Measurements from ENCODE around the gene CD82.
A peak's percentile ranks its signal among the peaks of the same experiment; 100 is the strongest.
"Not testable (repeated sequence)": the region's sequence is repeated elsewhere in the genome, so short reads cannot be mapped to it uniquely, and the experiment has no call there.

CD82 gene

DNA sequence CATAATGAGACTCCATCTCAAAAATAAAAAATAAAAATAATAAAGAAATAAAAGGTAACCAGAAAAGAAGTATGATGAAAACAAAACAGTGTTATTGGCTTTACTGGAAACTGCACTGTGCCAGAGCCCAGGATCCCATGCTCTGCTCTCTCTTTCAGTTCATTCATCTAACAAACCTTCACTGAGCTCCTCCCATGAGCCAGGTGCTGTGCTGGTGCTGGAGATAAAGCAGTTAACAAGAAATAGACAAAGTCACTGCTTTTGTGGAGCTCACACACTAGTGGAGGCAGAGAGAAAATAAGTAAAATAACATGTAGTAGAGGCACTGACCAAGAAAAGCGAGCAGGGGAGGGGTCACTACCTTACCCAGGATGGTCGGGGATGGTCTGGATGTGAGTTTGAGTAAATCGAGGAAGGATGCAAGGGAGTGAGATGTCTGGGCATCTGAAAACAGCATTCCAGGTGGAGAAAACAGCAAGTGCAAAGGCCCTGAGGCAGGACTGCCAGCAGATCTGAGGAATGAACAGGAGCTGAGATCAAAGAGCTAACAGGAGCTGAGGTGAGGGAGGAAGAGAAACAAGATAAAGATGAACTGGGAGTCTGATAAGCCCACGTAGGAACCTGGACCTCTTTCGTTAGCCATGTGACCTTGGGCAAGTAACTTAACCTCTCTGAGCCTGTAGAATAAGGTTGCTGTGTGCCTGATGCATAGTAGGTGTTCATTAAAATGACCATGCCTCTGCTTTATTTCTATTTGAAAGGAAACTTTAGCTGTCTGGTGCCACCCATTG is 31.3 kb upstream of the CD82 start:
- no peak for DNase-seq (ENCODE audit: low read depth in 3 of 3)

DNA sequence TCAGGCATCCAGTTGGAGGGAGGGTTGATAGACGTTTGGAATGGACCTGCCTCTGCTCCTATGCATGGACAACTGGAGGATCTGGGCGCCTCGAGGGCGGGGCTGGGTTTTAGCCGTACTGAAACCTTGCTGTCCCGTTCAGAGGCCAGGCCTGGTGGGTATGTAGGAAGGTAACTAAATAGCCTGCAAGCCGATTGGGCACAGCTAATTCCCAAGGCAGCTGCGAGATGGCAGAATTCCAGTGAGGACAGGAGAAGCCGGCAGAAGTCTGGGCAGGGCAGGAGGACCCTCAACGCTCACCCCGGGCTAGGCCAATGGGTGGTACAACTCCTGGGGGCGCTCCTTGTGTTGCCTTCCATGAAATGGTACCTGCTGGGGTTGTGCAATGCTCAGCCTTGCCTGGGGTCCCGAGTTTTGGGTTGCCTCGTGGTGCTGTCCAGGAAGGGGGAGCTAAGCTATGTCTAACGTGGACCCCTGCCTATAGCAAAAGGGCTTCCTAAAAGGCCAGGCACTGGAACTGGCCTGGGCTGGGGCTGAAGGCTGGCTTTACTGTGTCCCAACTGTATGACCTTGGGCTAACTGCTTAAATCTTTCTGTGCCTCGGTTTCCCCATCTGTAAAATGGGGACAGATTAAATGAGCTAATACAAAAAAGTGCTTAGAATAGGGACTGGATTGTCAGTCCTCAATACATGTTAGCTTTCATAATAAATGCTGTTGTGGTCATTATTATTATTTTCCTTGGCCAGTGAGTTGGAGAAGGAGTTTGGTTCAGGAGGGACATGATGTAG is 30.1 kb upstream of the CD82 start:
- DNase-seq (ENCODE audit: low read depth in 3 of 3) = no peak

- no peak for DNase-seq (ENCODE audit: low read depth in 3 of 3)
Observed at GRCh38 chr11:44536788-44537516, 28.5 kb upstream of the CD82 start.

GRCh38 chr11:44537679-44538078 is 27.8 kb upstream of the CD82 start:
- no peak for DNase-seq (ENCODE audit: low read depth in 3 of 3)

DNA sequence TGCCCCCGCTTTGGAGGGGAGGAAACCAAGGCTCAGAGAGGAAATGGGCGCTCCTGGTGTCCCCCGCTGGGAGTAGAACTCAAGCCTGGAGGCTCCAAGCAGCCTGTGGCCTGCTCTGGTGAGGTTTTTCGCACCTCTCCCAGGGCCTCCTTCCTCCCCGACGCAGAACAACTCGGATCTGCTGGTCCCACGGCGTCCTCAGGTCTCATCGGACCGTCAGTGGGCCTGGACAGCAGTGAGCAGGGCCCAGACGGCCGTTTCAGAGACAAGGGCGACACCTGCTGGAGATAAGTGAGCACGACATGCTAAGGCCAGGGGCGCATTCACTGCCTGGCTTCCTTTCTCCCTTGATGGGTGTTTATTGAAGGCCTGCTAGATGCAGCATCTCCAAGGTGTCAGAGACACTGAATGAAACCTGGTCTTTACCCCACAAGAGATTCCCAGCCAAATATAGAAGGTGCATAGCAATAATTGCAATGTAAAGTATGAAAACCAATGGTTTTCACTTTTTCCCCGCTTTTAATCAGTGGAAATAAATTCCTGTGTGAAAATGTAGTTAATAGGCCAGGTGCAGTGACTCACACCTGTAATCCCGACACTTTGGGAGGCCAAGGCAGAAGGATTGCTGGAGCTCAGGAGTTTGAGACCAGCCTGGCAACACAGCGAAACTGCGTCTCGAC is 26.9 kb upstream of the CD82 start:
- DNase-seq (ENCODE audit: low read depth in 3 of 3) = peak; percentile 49 to 69 (median 62)

DNA sequence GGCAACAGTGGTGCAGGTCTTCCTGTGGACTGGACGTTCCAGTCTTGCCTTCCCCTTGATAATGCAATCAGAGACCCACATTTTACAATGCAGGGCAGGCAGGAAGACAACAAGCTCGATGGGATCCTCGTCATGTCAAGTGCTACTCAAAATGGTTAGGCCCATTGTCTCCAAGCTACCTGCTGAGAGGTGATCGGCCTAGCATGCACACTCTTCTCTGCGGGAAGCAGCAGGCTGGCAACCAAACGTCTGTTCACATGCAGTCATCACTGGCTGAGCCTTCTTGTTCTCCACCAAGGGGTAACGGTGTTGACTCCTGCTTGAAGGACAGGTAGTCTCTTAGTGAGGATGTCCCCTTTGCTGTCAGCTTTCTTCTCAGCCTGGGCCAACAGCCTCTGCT is 25.5 kb upstream of the CD82 start:
- DNase-seq (ENCODE audit: low read depth in 3 of 3) = no peak

GRCh38 chr11:44540667-44541066 is 24.8 kb upstream of the CD82 start:
- DNase-seq (ENCODE audit: low read depth in 3 of 3) = no peak

- no peak for DNase-seq (ENCODE audit: low read depth in 3 of 3)
Observed at GRCh38 chr11:44542372-44542771, 23.1 kb upstream of the CD82 start.

DNA sequence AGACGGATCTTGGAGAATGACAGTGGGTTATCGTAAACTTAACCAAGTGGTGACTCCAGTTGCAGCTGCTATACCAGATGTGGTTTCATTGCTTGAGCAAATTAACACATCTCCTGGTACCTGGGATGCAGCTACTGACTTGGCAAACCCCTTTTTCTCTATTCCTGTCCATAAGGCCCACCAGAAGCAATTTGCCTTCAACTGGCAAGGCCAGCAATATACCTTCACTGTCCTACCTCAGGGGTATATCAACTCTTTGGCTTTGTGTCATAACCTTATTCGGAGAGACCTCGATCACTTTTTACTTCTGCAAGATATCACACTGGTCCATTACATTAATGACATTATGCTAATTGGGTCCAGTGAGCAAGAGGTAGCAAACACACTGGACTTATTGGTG is 18.5 kb upstream of the CD82 start:
- DNase-seq (ENCODE audit: low read depth in 3 of 3) = not testable (repeated sequence)

DNA sequence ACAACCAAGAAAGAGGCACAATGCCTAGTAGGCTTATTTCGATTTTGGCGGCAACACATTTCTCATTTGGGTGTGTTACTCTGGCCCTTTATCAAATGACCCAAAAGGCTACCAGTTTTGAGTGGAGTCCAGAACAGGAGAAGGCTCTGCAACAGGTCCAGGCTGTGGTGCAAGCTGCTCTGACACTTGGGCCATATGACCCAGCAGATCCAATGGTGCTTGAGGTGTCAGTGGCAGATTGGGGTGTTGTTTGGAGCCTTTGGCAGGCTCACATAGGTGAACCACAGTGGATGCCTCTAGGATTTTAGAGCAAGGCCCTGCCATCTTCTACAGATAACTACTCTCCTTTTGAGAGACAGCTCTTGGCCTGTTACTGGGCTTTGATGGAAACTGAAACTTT is 17.9 kb upstream of the CD82 start:
- not testable (repeated sequence) for DNase-seq (ENCODE audit: low read depth in 3 of 3)

DNA sequence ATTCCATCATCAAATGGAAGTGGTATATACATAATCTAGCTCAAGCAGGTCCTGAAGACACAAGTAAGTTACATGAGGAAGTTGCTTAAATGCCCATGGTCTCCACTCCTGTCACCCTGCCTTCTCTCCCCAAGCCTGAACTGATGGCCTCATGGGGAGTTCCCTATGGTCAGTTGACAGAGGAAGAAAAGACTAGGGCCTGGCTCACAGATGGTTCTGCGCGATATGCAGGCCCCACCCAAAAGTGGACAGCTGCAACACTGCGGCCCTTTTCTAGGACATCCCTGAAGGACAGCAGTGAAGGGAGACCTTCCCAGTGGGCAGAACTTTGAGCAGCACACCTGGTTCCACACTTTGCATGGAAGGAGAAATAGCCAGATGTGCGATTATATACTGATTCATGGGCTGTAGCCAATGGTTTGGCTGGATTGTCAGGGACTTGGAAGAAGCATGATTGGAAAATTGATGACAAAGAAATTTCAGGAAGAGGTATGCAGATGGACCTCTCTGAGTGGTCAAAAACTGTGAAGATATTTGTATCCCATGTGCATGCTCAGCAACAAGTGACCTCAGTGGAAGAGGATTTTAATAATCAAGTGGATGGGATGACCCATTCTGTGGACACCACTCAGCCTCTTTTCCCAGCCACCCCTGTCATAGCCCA is 17.3 kb upstream of the CD82 start:
- no peak for DNase-seq (ENCODE audit: low read depth in 3 of 3)

DNA sequence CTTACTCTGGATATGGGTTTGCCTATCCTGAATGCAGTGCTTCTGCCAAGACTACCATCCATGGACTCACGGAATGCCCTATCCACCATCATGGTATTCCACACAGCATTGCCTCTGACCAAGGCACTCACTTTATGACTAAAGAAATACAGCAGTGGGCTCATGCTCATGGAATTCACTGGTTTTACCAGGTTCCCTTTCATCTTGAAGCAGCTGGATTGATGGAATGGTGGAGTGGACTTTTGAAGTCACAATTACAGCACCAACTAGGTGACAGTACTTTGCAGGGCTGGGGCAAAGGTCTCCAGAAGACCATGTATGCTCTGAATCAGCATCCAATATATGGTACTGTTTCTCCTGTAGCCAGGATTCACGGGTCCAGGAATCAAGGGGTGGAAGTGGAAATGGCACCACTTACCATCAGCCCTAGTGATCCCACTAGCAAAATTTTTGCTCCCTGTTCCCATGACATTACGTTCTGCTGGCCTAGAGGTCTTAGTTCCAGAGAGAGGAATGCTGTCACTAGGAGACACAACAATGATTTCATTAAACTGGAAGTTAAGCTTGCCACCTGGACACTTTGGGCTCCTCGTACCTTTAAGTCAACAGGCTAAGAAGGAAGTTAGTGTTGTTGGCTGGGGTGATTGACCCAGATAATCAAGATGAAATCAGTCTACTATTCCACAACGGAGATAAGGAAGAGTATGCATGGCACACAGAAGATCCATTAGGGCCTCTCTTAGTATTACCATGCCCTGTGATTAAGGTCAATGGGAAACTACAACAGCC is 16.3 kb upstream of the CD82 start:
- DNase-seq (ENCODE audit: low read depth in 3 of 3) = not testable (repeated sequence)

DNA sequence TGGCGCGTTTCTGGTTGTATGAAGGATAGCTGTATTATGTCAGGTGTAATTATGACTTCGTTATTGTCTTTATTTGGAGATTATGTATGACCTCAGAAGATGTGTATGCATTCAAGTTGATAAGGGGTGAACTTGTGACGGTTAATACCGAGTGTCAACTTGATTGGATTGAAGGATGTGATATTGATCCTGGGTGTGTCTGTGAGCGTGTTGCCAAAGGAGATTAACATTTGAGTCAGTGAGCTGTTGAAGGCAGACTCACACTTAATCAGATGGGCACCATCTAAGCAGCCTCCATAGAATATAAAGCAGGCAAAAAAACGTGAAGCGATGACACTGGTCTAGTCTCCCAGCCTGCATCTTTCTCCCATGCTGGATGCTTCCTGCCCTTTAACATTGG is 15.3 kb upstream of the CD82 start:
- no peak for DNase-seq (ENCODE audit: low read depth in 3 of 3)

GRCh38 chr11:44551456-44552139 is 13.9 kb upstream of the CD82 start:
- no peak for DNase-seq (ENCODE audit: low read depth in 3 of 3)

DNA sequence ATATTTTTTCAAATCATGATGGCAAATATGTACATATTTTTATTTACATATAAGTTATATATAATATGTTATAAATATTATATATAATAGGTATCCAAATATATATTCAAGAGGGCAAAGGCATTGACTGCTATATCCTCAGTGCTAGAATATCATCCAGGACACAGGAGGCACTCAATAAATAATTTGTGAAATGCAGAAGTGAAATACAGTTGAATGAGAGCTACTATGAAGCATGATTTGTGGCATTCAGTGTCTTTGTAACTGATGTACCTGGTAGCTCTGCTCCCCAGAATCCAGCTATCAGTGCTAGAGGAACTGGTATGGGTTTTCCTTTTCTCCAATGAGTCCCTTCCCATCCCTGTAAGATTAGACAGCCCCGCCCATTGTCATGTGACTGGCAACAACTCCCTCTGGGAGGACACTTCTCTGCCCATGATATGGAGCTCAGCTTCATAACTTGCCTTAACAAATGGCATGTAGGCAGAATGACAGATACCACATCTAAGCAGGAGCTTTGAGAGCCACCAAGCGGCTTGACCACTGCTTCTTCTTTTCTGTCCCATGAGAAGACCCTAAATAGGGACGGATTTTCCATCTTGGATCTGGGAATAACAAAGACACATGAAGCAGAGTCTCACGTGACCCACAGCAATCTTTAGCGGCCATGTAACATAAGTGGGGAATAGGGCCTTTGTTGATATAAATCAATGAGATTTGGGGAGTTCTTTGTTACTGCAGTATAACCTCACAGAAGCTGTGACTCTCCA is 10.2 kb upstream of the CD82 start:
- no peak for DNase-seq (ENCODE audit: low read depth in 3 of 3)

DNA sequence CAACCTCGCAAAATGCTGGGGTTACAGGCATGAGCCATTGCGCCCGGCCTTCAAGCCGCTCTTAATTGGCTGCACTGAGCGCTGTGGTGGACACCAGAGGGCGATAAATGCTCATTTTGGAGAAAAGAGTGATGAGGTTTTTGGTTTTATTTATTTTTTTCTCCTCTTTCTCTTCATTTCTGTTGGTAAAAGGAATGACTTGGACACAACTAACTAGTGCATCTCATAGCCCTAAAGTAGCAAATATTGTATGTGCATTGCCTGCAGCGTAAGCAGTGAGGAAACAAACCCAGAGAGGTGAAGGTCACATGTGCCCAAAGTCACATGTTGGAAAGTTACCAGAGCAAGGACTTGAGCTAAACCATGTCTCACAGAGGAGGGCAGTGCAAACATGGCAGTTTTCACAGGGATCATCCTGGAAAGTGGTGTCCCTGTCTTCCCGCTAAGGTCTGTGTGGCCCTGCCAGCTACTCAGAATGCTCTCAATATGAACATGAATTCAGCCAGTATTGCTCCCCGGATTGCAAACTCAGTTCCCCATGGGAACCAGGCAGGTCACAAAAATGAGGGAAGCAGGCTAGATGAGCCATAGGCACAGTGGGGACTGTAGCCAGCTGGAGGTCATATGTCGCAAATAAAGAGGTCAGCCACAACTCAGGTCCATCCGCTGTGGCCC is 8.6 kb upstream of the CD82 start:
- peak; percentile 49 to 62 (median 58) for DNase-seq (ENCODE audit: low read depth in 3 of 3)

GRCh38 chr11:44557464-44557863 is 8.0 kb upstream of the CD82 start:
- DNase-seq (ENCODE audit: low read depth in 3 of 3) = no peak

DNA sequence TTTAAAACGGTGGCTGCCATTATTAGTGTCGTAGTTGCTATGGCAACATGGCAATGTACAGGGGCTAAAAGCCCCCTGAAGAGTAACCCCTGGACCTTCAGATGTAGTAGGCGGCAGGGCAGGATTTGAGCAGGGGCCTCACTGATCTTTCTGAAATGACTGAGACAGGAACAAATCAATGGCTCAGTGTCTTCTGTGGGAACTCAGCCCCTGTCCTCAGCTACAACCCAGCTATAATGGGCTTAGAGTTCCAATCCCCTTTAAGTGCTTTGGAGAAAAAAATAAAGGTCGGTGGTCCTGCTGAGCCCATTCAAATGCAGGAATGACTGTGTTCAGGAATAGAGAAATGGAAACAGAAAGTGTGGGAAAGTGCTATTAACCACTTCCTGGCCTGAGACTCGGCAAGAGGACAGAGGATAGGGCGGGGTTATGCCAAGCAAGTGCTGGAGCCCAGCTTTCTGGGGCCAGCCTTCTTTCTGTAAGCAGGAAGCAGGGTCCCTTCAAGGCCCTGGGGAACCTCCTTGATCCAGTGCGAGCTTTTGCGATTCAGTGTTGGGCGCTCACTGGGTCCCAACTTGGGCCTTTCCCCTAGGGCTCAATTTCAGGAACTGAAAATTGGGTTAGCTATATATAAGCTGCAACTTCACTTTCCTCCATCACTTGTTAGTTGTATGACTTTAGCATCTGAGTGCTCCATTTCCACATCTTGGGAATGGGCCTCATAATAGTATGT is 6.1 kb upstream of the CD82 start:
- DNase-seq (ENCODE audit: low read depth in 3 of 3) = no peak

Measured in stimulated activated CD4-positive, alpha-beta T cell treated with anti-CD3 and anti-CD28 coated beads, TNF-alpha, amount 100 ng/mL, for 24 hours (primary cell).